ENCODE data around the gene RASSF5.

RASSF5 gene

DNA sequence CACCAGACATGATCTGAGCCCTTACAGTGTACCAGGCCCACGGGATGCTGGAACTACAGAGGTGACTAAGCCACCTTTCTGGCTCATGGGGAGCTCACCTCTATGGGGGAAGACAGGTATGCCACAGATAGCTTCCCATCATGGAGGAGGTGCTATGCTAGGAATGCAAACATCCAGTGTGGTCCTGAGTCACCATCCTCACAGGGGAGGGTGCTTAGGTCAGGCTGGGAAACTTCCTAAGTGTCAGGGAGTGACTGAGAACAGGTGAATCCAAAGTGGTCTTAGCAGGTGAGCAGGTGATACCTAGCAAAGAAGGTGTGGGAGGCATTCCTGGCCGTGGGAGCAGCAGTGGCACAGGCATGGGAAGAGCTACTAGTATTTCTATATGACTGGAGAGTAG, 8.6 kb upstream of the RASSF5 start:
- DNase-seq, result no peak

DNA sequence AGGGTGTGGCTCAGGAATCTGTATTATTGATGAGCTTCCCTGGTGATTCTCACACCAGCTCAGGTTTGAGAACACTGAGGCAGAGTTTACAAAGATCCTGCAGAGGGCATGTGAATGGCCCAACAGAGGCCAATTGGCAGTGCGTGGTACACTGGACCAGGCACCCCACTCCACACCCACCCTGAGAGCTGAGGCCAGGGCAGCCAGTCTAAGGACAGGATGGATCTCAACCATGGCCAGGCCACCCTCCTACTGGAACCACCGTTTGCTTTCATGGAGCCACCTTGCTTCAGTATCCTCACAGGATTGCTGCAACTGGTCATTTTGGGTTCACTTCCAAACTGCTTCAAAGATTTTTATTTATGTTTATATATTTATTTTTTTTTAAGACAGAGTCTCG, 7.3 kb upstream of the RASSF5 start:
- no peak for DNase-seq

DNA sequence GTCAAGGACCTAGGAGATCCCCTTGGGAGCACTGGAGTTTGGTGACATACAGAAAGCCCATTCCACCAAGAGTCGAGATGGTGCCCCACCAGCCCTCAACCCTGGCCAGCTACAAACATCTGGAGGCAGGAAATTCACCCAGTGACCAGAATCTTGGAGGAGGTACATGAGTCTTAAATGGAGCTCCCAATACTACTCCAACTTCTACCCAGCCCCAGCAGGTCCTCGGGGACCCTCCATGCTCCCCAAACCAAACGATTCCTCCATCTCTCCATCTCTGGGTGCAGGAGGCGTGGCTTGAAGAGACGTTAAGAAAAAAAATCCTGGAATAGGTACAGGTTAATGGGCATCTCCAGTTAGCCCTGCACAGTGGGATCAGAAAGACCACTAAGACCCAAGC, 5.5 kb upstream of the RASSF5 start:
- DNase-seq, result no peak

GRCh38 chr1:206502403-206502802, 4.9 kb upstream of the RASSF5 start:
- DNase-seq, result no peak

DNA sequence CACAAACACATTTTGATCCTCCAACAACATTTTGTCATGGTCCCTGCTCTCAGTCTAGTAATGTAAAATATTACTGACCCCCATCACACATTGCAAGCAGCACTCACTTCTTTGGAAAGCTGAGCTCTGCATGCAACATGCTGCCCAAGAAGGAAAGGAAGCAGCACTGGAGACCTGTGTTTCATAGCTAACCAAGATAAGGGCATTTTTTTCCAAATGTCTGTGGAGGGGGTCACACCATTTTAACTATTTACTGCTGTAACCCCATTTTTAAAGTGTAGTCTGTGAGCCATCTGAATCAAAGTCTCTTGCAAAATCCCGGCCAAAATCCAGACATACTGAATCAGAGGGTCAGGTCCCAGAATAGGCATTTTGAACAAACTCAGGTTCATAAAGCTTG, 4.5 kb upstream of the RASSF5 start:
- no peak for DNase-seq

DNA sequence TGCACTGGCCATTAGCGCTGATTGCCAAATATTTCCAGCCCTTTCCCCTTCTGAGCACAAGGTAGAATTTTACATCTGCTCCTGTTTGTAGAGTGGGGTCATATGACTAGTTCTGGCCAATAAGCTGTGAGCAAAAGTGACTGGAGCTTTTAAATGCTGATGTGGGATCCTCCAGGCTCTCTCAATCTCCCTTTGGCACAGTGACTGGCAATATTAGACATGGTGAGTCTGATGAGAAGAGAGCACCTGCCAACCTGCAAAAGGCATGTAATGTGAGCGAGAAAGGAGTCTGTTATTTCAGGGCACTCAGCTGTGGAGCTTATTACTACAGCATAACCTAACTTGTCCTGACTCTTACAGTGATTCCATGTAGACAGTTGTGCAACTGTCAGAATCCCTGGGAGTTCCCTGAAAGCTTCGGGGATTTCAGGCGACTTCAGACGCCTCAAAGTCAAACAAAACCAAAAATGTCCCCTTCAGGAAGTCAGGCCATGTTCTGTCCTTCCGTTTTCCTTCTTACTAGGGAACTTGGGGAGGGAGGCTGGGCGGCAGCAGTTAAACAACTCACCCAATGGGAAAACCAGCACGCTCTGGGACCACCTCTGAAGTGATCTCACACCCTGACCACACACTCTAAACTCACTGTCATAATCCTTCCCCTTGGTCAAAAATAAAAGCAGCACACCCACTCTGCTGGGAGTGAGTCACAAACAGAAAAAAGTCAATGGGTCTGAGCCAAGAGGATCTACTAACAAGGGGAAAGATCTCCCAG, 3.6 kb upstream of the RASSF5 start:
- no peak for DNase-seq

DNA sequence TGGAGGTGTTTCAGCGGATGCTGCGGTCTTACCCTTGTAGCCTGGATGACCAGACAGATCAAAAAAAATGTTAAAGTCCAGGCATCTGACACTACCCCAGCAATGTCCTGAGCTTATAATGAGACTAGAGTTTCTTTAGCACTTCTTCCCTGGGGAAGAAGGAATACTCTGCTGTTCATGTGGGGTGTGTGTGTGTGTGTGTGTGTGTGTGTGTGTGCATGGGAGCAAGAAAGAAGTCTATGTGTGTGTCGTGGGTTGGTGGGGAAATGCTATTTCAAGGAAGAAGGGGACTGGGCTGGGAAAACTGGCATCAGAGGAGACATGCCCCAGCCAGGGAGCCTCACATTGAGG, 3.0 kb upstream of the RASSF5 start:
- DNase-seq, result no peak

- no peak for DNase-seq
Observed at GRCh38 chr1:206505702-206506355, 1.5 kb upstream of the RASSF5 start.

- no peak for DNase-seq
Observed at GRCh38 chr1:206506405-206507283, 687 bp upstream of the RASSF5 start.

DNA sequence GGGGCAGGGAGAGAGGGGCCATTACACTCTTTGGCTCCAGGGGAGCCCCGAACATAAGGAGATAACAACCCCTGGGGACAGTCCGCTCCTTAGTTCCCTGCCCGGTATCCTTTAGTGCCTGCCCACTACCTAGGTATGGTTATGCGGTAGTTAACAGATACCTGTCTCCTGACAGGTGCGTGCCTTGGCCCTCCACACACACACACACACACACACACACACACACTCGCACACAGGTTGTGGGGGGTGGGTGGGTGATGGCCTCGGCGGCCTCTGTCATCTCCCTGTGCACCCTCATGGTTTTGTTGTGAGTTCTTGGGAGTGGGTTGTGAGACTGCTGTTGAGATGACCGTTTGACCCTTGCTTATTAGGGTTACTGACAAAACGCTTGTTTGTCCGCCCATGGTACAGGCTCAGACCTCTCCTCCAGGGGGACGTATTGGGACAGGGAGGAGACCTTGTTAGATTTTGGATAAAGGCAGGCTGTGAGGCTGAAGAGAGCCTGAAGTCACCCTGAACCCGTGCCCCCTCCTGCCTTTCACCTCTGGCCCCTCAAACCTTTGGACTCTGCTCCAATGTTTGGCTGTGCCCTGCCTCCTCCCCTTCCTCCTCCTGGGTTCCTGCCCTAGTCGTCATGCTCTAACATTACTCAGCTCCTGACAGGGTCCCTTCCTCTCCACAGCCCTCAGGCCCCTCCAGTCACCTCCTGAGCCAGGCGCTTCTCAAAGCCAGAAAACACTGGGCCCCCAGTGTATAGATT, 979 bp downstream of the RASSF5 start:
- no peak for DNase-seq

DNA sequence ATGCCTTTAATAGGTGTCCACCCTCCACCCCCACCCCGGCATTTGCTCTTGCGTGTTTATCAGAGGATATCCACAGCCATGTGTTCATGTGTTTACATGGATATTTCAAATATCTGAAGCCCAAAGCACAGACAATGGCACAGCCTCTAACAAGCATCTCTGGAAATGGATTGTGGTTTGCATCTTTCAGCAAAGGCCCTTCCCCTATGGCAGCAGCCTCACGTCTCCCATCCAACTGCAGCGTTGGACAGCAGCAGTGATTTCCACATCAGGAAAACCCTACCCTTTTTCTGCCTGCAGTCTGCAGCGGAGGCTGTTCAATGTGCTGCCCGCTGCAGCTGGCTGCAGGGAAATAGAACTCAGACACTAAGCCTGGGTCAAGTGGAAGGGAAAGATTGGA, 1.6 kb downstream of the RASSF5 start:
- no peak for DNase-seq

- no peak for DNase-seq
Observed at GRCh38 chr1:206509612-206510257, 2.4 kb downstream of the RASSF5 start.

- DNase-seq, result no peak
Observed at GRCh38 chr1:206510371-206510770, 3.0 kb downstream of the RASSF5 start.

GRCh38 chr1:206511362-206512057, 4.2 kb downstream of the RASSF5 start:
- no peak for DNase-seq

GRCh38 chr1:206512058-206512850, 4.9 kb downstream of the RASSF5 start:
- DNase-seq, result no peak

DNA sequence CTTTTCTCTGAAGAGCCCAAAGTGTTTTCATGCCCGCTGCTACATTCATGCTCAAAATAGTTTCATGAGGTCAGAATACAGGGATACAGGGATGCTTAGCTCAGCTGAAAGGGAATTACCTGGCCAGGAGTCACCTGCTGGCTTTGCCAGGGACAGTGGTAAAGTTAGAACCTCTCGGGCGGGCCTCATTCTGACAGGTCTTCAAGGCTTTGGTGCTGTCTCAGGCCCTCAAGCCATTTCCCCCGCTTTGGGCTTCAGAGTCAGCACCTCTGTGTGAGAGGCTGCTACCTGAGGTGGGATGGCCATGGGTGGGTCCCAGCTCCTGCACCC, 5.5 kb downstream of the RASSF5 start:
- DNase-seq, result no peak

- DNase-seq, result no peak
Observed at GRCh38 chr1:206513312-206514111, 6.2 kb downstream of the RASSF5 start.

DNA sequence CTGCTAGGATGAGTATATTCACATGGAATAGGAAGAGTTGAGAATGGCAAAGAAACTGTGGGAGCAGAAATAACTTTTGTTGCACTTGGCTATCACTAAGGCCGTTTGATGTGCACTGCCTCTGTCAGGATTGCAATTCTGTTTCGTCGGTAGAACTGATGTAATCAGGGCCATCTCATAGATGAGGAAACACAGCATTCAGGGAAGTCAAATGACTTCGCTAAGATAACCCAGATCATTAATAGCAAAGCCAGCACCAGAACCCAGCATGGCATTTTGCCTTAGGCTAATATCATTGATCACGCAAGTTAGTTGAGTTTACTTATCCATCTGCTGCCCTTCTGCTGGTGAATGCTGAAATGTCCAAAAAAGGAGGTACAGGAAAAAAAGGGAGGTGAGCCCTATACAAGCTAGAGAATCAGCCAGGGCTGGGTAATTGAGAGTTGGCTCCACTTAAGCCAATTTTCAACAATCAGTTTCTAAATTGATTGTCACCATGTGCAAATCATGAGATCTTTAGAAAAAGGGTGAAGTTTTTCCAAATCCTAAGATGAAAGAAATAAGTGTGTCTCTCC, 7.6 kb downstream of the RASSF5 start:
- DNase-seq, result no peak

DNA sequence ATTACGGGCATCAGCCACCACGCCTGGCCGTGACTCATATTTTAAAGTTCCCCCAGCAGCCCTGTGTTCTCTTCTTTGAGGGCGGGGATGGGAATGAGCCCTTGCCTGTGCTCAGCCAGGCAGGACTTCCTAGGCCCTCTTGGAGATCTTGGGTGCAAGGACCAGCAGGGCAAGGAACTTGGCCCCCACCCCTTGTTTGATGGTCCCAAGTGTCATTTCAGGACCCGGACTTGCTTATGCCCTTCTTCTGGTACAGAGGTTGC, 9.3 kb downstream of the RASSF5 start:
- DNase-seq, result no peak

DNA sequence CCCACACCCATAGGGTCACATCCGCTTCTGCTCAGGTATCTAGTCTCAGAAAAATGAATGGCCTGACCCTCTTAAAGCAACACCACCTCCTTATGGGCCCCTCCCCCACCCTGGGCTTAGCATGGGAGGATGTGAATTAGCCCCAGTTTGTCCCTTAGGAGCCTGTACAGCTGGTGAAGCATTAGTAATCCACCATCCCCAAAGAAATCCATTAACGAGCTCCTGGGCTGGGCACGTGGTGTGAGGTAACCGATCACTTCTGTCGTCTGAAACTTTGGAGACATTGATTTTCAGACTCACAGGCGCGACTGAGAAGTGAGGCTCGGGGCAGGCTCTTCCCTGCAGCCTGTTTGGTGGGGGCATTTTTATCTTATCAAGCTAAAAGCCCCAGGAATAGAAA, 10.5 kb downstream of the RASSF5 start:
- DNase-seq, result no peak

All from KG1 (cell line).